PFSK-1 (cell line): ENCODE data around the gene GPC6.

ENCODE experiments used
- FOXP2 ChIP-seq: optimal IDR thresholded peaks from 2 replicates; pipeline ENCODE3; 2011; ENCODE audit warnings: borderline replicate concordance, control low read depth, inconsistent platforms; ENCODE audit not compliant: insufficient read depth; ENCODE audit errors: extremely low read length, extremely low read depth
- POLR2AphosphoS5 ChIP-seq: IDR thresholded peaks from 2 replicates; pipeline ENCODE4 v1.6.1; 2012; ENCODE audit warnings: low read depth, mild to moderate bottlenecking, control low read depth, low read length, moderate library complexity
- REST ChIP-seq, 2 experiments: IDR thresholded peaks; 2 replicates each; pipeline versions ENCODE4 v1.6.1 to v1.8.0; 2011 to 2012; ENCODE audit warnings: low read depth in 2 of 2, low read length in 2 of 2, control low read depth in 1 of 2, inconsistent platforms in 1 of 2, mild to moderate bottlenecking in 1 of 2, moderate library complexity in 1 of 2; ENCODE audit not compliant: insufficient read depth in 1 of 2
- SIN3A ChIP-seq: IDR thresholded peaks from 2 replicates; pipeline ENCODE4 v1.6.1; 2012; ENCODE audit warnings: mild to moderate bottlenecking, low read length, moderate library complexity, borderline replicate concordance; ENCODE audit not compliant: insufficient read depth
- TAF1 ChIP-seq: IDR thresholded peaks from 2 replicates; pipeline ENCODE4 v1.6.1; 2012; ENCODE audit warnings: low read length, control low read depth, borderline replicate concordance; ENCODE audit not compliant: insufficient read depth

The GPC6 gene

GRCh38 chr13:93480553-93481106, 254.0 kb downstream of the GPC6 start:
- TF ChIP-seq POLR2AphosphoS5 (no peak), REST (IDR thresholded peaks at IDR 0.05; ENCODE audit: insufficient read depth in 1 of 2, low read depth in 2 of 2, low read length in 2 of 2) (no peak), SIN3A (no peak), TAF1 (no peak), FOXP2 (no peak)

- TF ChIP-seq FOXP2 = no peak
- TF ChIP-seq SIN3A = no peak
- no peak for TF ChIP-seq TAF1
- no peak for TF ChIP-seq POLR2AphosphoS5
- TF ChIP-seq REST (IDR thresholded peaks at IDR 0.05; ENCODE audit: insufficient read depth in 1 of 2, low read depth in 2 of 2, low read length in 2 of 2) = no peak
Measured at GRCh38 chr13:93496985-93497673, 270.5 kb downstream of the GPC6 start.

- no peak for TF ChIP-seq TAF1
- no peak for TF ChIP-seq FOXP2
- no peak for TF ChIP-seq REST (IDR thresholded peaks at IDR 0.05; ENCODE audit: insufficient read depth in 1 of 2, low read depth in 2 of 2, low read length in 2 of 2)
- no peak for TF ChIP-seq SIN3A
- TF ChIP-seq POLR2AphosphoS5 = no peak
Measured at GRCh38 chr13:93499991-93500390, 273.4 kb downstream of the GPC6 start.

- TF ChIP-seq TAF1 = no peak
- no peak for TF ChIP-seq REST (IDR thresholded peaks at IDR 0.05; ENCODE audit: insufficient read depth in 1 of 2, low read depth in 2 of 2, low read length in 2 of 2)
- no peak for TF ChIP-seq POLR2AphosphoS5
- no peak for TF ChIP-seq SIN3A
- TF ChIP-seq FOXP2 = no peak
Measured at GRCh38 chr13:93502071-93502470, 275.5 kb downstream of the GPC6 start.
